Measurements from ENCODE around the gene PHOX2B.
"Not testable (repeated sequence)": the region's sequence is repeated elsewhere in the genome, so short reads cannot be mapped to it uniquely, and the experiment has no call there.

Gene PHOX2B

DNA sequence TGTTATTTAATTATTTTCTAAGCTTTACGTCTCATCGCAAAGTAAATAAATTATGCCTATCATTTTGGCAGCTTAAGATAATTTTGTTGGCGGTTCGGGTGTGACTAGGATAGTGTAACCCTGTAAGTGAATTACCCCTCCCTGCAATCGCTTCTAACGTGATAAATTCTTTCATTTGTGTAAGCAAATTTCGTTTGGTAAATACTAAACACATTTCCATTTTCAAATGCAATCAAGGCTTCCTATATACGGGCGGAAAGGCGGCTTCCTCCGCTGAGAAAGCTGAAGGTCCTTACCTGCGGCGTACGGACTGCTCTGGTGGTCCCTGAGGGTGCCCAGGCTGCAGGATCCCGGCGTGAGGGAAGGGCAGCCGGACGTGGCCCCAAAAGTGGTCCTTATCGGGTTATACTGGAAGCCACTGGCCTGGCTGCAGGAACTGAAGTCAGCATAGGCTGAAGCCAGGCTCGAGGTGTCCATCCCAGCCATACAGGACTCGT lies 403 bp downstream of the PHOX2B start:
- no peak for DNase-seq (ENCODE audit: low read depth in 2 of 2)

DNA sequence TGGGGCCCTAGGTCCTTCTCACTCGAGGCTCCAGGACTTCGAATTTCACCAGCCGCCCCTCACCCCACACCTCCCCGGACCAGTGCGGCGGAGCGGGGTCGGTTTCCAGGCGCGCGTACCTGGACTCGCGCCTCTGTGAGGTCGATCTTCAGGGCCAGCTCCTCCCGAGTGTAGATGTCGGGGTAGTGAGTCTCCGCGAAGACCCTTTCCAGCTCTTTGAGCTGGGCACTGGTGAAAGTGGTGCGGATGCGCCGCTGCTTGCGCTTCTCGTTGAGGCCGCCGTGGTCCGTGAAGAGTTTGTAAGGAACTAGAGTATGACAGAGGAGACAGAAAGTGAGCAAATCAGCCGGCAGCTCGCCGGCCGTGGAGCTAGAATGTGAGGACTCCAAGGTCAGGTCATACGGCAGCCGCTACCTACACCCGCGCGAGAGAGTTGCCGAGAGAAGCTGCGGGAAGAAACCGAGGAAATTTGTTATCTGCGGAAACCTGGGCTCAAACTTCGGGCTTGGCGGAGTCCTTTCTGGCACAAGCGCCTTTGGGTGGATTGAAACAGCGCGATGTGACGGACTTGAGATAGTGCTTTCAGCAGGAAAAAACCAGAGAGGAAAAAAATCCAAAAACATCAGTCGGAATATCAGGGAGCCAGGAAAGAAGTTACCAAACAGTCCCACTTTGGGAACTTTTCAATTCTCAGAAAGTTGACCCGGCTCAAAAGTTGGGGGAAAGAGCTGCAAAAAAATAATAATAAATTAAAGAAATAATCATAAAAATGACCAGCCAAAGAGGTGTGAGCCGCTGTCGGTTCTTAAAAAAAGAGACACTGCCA lies 1.1 kb downstream of the PHOX2B start:
- no peak for DNase-seq (ENCODE audit: low read depth in 2 of 2)

DNA sequence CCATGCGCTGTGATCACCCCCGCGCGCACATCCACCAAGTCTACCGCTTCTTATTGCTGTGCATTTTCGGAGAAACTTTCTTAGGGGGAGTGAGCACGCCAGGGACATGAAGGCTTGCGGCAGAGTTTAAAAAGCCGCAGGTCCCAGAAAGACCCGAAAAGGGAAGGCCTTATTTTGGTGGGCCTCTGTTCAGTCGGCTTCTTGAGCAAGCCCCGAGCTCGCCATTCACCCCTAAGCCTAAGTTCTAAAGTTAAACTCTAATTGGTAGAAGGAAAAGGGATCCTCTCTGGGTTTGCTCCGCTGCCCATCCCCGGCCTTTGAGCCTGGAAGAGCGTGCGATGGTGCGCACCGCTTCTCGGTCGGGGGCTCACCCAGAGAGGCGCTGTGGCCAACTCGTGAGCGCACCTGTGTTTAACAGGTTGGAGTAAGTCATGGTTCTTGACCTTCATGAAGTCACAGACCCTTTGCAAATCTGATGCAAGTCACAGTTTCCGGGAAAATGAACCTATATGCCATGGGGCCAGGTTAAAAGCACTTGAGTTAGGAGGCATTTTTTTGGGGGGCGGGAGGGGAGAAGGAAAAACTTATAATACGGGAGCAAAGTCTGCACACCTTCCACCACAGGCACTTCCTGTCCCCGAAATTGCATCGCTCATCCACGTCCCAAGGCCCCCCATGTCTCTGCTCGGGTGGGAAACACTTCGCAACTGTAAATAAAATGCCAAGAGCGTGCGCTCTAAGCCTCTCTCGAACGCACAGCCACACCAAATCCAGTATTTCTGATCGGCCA lies 1.9 kb downstream of the PHOX2B start:
- no peak for DNase-seq (ENCODE audit: low read depth in 2 of 2)

DNA sequence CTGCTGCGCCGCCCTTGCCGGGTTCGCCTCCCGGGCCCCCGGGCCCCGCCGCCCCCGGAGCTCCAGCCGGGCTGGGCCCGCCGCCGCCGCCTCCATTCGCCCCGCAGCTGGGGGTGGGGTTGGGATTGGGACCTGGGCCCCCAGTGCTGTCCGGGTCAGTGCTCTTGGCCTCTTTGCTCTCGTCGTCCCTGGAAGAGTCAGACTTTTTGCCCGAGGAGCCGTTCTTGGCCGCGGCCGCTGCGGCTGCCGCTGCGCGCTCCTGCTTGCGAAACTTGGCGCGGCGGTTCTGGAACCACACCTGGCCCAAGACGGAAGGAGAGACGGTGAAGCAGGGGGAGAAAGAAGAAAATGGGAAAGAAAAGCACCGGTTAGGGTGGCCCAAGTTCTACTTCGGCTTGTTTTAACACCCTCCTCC lies 2.5 kb downstream of the PHOX2B start:
- no peak for DNase-seq (ENCODE audit: low read depth in 2 of 2)

DNA sequence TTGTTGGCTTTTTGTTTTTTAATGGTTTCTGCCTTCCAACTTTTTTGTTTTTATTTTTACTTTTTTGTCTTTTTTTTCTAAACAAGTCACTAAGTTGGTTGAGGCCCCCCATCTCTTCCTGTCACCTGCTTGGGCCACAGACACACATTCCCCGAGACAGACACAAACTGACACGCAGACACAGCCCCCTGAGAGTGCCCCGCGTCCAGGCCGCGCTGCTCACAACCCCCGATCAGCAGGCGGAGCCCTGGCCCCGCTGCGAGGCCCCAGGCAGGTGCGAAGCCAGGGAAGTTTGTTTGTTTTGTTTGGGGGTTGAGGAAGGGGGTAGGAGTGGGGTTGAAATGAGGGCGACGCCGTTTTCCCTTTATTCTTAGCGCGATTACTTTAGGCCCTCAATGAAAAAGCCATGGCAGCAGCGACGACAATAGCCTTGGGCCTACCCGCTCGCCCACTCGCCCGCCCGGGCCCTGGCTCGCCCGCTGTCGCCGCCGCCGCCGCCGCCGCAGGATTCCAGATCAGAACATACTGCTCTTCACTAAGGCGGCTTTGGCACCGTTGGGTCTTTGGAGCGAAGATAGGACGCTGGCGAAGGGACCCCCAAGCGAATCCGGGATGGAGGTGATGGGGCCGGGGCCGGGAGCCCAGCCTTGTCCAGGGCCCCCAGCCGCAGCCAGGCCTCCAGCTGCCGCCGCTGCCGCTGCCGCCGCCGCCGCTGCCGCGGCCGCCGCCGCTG lies 3.1 kb downstream of the PHOX2B start:
- DNase-seq (ENCODE audit: low read depth in 2 of 2) = no peak

DNA sequence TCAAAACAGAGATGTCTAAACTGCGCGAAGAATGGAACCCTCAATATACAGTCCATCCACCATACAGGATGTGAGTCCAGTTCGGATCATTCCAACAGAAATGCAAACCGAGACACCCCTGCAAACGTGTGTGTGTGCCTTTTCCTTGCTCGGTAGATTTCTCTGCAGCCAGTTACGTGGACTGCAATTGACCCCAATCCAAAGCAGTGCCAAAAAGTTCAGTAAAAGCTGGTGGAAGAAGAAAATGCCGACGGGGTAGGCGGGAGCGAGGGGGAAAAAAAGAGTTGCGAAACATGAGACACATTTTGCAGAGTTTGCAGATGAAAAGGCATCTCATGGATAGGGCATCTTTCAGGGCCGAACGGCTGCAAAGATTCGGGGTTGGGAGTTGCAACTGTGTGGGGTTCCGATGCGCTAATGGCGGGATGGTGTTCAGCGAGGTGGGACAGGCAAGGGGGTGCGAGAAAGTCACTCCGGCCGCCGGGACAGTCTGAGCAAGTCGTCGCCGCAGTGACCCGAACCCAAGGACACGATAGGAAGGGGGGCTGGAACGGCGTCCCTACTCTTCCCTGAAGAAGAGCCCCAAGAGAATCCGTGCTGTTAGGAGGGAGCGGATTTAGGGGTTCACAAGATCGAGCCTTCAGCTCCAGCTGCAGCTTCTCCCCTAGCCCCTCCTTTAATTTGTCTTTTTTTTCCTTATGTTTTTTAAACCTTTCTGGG lies 3.8 kb downstream of the PHOX2B start:
- DNase-seq (ENCODE audit: low read depth in 2 of 2) = no peak

DNA sequence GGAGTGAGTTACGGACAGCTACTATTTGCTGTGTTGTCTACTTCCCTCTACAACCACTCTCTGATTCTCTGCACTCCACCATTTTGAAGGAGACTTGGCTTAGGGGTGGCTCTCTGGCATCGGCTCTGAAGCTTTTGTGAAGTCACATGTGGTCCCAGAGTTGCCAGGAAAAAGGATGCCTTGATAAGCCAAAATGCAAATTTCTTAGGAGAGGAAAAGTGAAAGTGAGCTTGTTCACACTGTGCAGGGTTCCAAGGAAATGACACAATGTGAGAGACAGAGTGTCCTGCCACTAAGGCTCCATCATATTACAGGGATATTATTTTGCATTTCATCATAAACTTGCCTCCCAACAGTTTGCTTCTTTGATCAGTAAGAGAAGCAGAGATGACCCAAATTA lies 7.2 kb downstream of the PHOX2B start:
- DNase-seq (ENCODE audit: low read depth in 2 of 2) = no peak

DNA sequence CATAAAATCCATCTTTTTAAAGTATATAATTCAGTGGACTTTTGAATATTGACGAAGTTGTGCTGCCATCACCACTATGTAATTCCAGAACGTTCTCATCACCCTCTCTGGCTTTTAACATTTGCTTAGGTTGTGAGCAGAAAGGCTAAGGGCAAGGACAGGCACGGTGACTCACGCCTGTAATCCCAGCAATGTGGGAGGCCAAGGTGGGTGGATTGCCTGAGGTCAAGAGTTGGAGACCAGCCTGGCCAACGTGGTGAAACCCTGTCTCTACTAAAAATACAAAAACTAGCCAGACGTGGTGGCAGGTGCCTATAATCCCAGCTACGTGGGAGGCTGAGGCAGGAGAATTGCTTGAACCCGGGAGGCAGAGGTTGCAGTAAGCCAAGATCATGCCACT lies 11.0 kb downstream of the PHOX2B start:
- DNase-seq (ENCODE audit: low read depth in 2 of 2) = not testable (repeated sequence)

DNA sequence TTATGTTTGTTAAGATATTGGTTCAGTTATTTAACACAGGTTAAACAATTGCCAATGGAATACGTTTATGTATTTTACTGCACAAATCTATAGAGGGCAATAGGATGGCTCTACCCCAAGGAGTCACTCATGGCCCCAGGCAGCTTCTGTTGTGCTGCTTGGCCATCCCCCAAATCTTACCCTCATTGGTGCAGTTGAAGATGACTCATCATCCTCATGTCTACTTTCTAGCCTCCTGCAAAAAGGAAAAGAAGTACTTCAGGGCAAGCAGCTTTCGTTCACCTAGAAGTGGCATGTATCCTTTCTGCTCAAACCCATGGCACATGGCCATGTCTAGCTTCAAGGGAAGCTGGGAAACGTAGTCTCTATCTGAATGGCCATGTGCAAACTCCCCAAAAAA lies 14.2 kb downstream of the PHOX2B start:
- no peak for DNase-seq (ENCODE audit: low read depth in 2 of 2)

DNA sequence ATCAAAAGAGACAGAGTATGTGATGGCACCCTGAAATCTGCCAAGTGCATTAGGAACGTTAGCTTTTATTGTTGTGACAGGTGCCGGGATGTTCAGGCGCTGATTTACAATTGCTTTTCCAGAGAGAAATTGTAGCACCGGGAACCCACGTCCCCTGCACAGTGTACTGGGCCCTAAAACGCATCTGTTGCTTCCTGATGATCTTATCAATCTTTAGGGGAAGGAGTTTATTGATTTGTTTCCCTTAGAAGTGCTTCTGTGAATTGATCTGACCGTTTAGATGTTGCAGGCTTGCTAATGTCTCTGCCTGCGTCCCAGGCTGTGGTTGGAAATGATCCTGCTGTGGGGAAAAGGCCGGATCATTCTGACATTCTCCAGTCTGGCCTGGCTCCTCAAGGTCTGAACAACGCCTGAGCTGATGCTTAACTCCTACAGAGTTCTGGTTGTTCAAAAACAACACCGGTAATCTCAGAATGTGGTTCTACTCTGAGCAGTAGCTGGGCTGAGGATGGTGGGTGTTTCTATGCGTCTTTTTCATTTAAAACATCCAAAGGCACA lies 16.9 kb downstream of the PHOX2B start:
- DNase-seq (ENCODE audit: low read depth in 2 of 2) = no peak

DNA sequence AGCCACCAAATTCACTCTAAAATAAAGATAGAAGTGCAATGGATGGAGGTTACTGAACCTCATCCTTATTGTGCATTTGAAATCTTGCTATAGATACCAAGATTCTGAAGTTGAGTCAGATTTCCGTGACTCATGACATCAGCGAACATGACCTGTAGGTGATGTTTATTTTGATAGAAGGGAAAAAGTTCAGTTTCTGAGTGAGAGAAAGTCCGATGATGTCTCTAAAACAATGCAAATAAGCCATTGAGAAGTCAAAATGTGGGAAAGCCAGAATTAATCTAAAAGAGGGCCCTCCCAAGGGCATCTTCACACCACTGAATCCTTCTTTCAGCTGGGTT lies 20.0 kb downstream of the PHOX2B start:
- DNase-seq (ENCODE audit: low read depth in 2 of 2) = no peak

DNA sequence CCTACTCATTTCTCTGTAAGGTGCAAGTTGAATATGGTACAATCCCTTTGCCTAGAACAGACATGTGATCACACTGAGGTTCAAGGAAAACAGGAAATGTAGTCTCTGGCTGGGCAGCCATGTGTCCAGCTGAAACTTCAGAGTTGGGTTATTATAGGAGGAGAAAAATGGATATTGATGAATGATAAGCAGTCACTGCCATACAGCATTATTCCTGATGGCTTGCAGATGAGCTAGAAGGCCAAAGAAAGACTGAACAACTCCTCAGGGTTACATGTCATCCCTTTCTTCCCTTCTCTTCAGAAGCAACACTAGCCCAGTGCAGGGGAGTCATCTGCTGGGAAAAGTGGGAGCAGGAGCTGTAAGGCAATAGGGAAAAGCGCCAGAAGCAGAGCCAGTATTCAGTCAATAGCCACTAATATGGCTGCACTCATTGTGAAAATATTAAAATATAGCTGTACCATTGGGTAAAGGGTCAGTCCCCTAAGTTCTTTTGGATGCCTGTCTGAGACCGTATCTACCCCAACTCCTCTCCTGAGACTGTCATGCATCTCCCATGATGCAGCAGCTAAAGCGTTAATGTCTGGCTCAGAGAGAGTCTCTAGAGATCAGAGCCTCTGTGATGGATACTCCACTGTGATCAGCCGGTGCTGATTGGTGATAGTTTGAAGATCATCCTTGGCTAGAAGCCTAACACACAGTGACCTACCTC lies 20.5 kb downstream of the PHOX2B start:
- DNase-seq (ENCODE audit: low read depth in 2 of 2) = no peak

DNA sequence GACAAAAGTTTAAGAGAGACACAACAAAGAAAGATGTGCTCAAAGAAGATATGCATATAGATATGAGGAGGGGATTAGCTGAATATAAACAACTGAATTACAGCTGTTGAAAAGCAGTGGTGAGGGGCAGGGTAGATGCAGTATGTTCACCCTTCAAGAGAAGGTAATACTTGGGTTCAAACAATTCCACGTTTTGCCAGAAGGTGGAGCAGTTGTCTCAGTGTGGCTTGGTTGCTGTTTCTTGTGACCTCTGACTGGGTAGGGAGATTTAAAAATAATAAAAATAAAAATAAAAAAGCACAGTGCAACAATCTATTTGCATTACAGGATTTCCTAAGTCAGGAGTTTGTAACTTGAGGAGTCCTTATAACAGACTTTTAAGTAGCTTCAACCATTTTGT lies 23.3 kb downstream of the PHOX2B start:
- no peak for DNase-seq (ENCODE audit: low read depth in 2 of 2)

DNA sequence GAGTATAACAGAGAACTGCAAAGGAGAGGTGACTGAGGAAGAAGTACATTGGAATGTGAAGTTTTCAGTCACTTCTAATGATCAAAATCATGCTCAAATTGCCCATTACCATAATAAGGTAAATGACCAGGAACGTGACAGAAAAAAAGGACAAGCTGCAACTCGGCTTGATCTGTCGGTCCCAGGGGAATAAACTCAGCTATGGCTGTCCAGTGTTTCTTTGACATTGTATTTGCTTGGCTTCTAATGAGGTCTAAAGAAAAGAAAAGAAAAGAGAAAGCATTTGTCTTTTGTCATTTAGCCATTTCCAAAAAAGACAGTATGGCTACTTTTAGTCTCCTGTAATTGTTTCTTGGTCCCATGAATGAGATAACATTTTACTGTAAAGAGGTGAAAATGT lies 25.2 kb downstream of the PHOX2B start:
- no peak for DNase-seq (ENCODE audit: low read depth in 2 of 2)

DNA sequence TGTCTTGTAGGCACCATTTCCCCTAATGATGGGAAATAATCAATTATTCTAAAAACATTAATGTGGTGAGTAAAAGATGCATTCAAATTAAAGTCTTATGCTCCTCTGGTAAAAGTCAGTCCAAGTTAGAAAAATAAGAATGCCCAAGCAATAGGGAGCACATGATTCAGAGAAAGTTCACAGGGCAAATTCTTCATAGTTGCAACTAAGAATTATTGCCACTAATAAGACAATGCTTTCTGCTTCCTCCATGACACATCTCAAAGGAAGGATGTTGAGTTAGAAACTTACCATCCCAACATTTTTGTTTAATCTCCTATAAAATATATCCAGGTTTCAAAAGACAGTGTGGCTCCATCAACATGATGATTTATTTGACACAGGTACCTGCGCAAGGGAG lies 26.3 kb downstream of the PHOX2B start:
- DNase-seq (ENCODE audit: low read depth in 2 of 2) = no peak

DNA sequence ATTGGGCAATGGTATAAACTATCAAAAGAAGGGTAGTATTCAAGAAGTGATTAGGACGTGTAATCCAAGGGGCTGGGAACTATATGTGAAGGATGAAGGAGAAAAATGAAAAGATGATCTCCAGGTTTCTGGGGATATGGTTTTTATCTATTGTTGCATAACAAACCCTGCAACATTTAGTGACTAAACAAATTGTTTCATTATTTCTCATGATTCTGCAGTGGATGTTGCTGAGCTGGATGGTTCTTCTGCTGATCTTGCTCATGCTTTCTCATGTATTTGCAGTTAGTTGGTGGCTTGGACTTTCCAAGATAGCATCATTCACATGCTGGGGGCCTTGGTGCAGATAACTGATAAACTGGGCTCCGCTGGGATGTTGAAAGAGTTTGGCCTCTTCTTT lies 29.1 kb downstream of the PHOX2B start:
- no peak for DNase-seq (ENCODE audit: low read depth in 2 of 2)

DNA sequence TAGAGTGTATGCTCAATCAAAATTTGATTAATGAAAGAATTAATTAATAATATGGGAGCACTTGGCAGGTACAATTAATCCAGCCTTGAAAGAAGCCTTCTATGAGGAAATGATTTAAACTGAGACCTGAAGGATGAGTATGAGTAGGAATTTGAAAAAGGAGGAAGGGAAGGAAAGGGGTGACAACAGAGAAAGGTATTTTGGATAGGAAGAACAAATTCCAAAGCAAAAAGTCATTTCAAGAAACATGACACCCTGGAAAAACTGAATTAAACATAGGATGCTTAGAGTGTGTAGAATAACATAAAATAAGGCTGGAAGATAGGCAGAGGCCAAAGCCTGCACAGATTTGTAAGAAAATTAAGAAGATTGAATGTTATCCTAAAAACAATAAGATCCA lies 29.6 kb downstream of the PHOX2B start:
- no peak for DNase-seq (ENCODE audit: low read depth in 2 of 2)

DNA sequence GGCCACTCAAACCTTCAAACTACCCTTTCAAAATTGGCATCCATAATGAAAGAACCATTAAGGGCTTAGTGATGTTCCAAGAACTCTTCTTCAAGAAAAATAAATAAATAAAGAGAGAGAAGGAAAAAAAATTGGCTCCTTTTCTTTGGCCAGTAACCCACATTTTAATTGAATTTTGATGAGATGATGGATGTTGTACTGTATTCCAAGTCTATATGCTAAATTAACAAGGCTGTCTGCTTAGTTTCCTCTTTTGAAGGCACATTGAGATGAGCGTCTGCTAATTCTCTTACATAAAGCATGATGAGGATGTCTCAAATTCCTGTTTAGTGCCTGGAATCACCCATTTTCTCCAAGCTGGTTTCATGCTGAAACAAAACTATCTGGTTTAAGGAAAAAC lies 33.4 kb downstream of the PHOX2B start:
- DNase-seq (ENCODE audit: low read depth in 2 of 2) = no peak

DNA sequence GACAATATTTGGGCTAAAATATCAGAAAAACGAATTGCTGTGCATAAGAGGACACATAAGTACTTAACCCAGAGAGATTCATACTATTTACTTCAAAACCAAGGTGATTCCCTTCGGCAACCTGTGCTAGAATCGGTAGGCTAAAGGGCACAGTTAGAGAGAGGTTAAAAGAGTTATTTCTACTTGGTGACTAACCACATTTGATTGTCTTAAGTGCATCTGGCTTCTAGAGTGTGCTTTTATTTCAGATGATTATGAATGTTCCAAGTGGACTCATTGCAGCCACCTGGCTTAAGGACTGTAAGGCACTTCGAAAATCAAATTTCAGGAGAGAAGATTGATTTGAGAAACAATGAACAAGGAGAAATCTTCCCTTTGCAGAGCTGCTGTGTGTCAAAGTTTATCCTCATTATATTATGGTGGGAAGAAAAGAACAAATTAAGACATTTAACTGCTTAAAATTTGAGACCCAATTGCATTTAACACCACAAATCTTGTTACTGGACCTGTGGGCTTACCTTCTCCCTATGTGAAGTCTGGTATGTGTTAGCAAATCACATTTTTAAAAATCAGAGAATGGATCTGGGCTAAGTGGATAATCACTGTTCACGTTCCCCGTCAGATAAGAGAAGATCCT lies 34.0 kb downstream of the PHOX2B start:
- no peak for DNase-seq (ENCODE audit: low read depth in 2 of 2)

DNA sequence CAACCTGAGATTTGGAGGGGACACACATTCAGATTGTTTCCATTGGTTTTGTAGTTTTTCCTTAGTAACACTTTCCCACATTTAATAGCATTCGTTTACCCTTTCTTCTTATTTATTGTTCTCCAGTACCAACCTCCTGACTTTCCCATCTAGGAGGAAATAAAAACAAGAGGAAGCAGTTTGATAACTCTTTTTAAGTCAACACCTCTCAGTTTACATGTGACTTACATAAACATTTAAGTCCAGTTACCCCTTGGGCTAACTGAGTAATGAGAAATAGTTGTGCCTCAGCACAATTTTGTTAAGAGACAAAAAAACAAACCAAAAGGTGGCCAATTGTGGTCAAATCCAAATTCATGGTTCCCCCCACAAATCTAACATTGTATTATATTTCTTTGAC lies 34.8 kb downstream of the PHOX2B start:
- no peak for DNase-seq (ENCODE audit: low read depth in 2 of 2)
